GM12878 (cell line): Measurements from ENCODE around the gene LRRC27. TPM values are rescaled to one million over a fixed set of nuclear protein-coding genes. Genes with fewer than 3 reads are reported as not detected.

Experiments
- ATAC-seq: fragments of 200-7000 bp; cut with Tn5 transposase; 3 replicates; pipeline ENCODE4 v1.9.1; 2020; ENCODE audit warnings: mild to moderate bottlenecking, moderate library complexity
- BruUV-seq: library from RNA; stranded (reverse); fragments of 400-500 nt; replicated peaks from 2 replicates; lab custom pipeline; 2021; lab: Mats Ljungman, UMichigan
- CTCF ChIA-PET: fragments of 300-600 bp; sonication (Branson Sonifier 250); formaldehyde crosslinking; extraction: SDS; loops from one replicate; lab custom pipeline; 2021; ENCODE audit warnings: inconsistent platforms; lab: Yijun Ruan, JAX
- POLR2A ChIA-PET: fragments of 350-600 bp; formaldehyde crosslinking; extraction: SDS; loops from one replicate; lab custom pipeline; 2021; ENCODE audit warnings: inconsistent platforms; lab: Charles Lee
- RAD21 ChIA-PET: fragments of 300-600 bp; sonication (Branson Sonifier 250); formaldehyde crosslinking; loops from one replicate; lab custom pipeline; 2023; ENCODE audit warnings: antibody characterized with exemption; ENCODE audit not compliant: unreplicated experiment; lab: Charles Lee
- SMC1A ChIA-PET: fragments of 300-600 bp; sonication (Branson Sonifier 250); formaldehyde crosslinking; loops from one replicate; lab custom pipeline; 2023; ENCODE audit not compliant: unreplicated experiment, uncharacterized antibody; lab: Charles Lee
- DNase-seq: peaks from one replicate; pipeline ENCODE4 v3.0.0-alpha.2; 2011; ENCODE audit warnings: low read depth, low spot score
- FAIRE-seq: peaks from 3 replicates; lab custom pipeline; 2011; peaks lifted over from hg19 to GRCh38; lab: Jason Lieb, UNC
- H2AFZ ChIP-seq: 2 replicates; pipeline ENCODE4 v1.6.0; 2011; ENCODE audit warnings: low read depth, low read length, control low read depth; ENCODE audit not compliant: control insufficient read depth
- H3K27ac ChIP-seq: 2 replicates; pipeline ENCODE4 v1.5.1; 2011; ENCODE audit warnings: control low read depth; ENCODE audit not compliant: control insufficient read depth, insufficient read depth
- H3K27me3 ChIP-seq, 2 experiments: replicated peaks in 1 of 2; 2 replicates each; pipeline versions ENCODE4 v1.6.0 to v1.6.1; 2011; ENCODE audit warnings: low read length in 1 of 2; ENCODE audit not compliant: control insufficient read depth in 2 of 2, insufficient read depth in 2 of 2
- H3K36me3 ChIP-seq, 2 experiments: 2 replicates each; pipeline ENCODE4 v1.5.1; 2011; ENCODE audit warnings: low read length in 1 of 2; ENCODE audit not compliant: control insufficient read depth in 2 of 2, insufficient read depth in 2 of 2
- H3K4me1 ChIP-seq: 2 replicates; pipeline ENCODE4 v1.6.1; 2011; ENCODE audit warnings: mild to moderate bottlenecking, low read length, moderate library complexity, mixed read lengths; ENCODE audit not compliant: control insufficient read depth, insufficient read depth
- H3K4me2 ChIP-seq: 2 replicates; pipeline ENCODE4 v1.6.0; 2011; ENCODE audit warnings: control low read depth; ENCODE audit not compliant: control insufficient read depth, insufficient read depth
- H3K4me3 ChIP-seq: fragments of 200-600 bp; sonication (generic); 2 replicates; pipeline ENCODE4 v1.5.1; 2016
- H3K79me2 ChIP-seq: 2 replicates; pipeline ENCODE4 v1.6.0; 2011; ENCODE audit warnings: low read length; ENCODE audit not compliant: control insufficient read depth, insufficient read depth
- H3K9ac ChIP-seq: 2 replicates; pipeline ENCODE4 v1.8.0; 2011; ENCODE audit warnings: low read length, control low read depth, mixed read lengths; ENCODE audit not compliant: control insufficient read depth, insufficient read depth
- H3K9me3 ChIP-seq: replicated peaks from 3 replicates; pipeline ENCODE4 v1.5.1; 2011; ENCODE audit warnings: mild to moderate bottlenecking, low read length; ENCODE audit not compliant: control insufficient read depth, insufficient read depth
- H4K20me1 ChIP-seq: 2 replicates; pipeline ENCODE4 v1.6.0; 2011; ENCODE audit not compliant: control insufficient read depth, insufficient read depth
- BCL11A ChIP-seq: IDR thresholded peaks from 2 replicates; pipeline ENCODE4 v1.6.1; 2011; ENCODE audit warnings: low read depth, low read length
- BHLHE40 ChIP-seq, 2 experiments: fragments of 450-650 bp in 1 of 2; IDR thresholded peaks; 2 replicates each; pipeline ENCODE4 v1.6.1; 2011 to 2017; ENCODE audit warnings: low read depth in 2 of 2, borderline replicate concordance in 1 of 2, improper control_type of control experiment in 1 of 2, low read length in 1 of 2, mild to moderate bottlenecking in 1 of 2
- CREB1 ChIP-seq: IDR thresholded peaks from 2 replicates; pipeline ENCODE4 v1.6.1; 2012; ENCODE audit warnings: low read depth, mild to moderate bottlenecking, inconsistent platforms
- ETV6 ChIP-seq, 2 experiments: fragments of 450-650 bp in 1 of 2; IDR thresholded peaks in 1 of 2; conservative IDR thresholded peaks in 1 of 2; 2 replicates each; pipeline ENCODE4 v1.6.1; 2014; ENCODE audit warnings: antibody characterized with exemption in 1 of 2, borderline replicate concordance in 1 of 2, low read depth in 1 of 2, mild to moderate bottlenecking in 1 of 2, moderate library complexity in 1 of 2
- GATAD2B ChIP-seq: fragments of 450-650 bp; conservative IDR thresholded peaks from 2 replicates; pipeline ENCODE4 v1.6.1; 2017; ENCODE audit warnings: low read depth, mild to moderate bottlenecking, moderate library complexity
- MYB ChIP-seq: fragments of 150-350 bp; IDR thresholded peaks from 2 replicates; pipeline ENCODE4 v1.6.1; 2014; ENCODE audit warnings: mild to moderate bottlenecking, low read depth, low read length, borderline replicate concordance
- SMC3 ChIP-seq: IDR thresholded peaks from 2 replicates; pipeline ENCODE4 v1.6.1; 2011; ENCODE audit warnings: low read length, improper control_type of control experiment, borderline replicate concordance
- WGBS: methylation state at CpG from one replicate; pipeline ENCODE4 v1.1.6; 2016; ENCODE audit warnings: low lambda C conversion rate; ENCODE audit not compliant: insufficient replicate concordance, insufficient coverage; ENCODE audit errors: missing lambda C conversion rate; 5-methylcytosine and 5-hydroxymethylcytosine counted together
- in situ Hi-C: fragments of 300-500 bp; cut with MboI; formaldehyde crosslinking; loops from 9 replicates; pipeline ENCODE4 v1.14.3; 2018; ENCODE audit warnings: mixed read lengths
- intact Hi-C: fragments of 100-400 bp; cut with micrococcal nuclease; formaldehyde crosslinking; loops from one replicate; pipeline ENCODE4 v1.14.2; 2022; ENCODE audit not compliant: unreplicated experiment
- polyA plus RNA-seq, 11 experiments: library from polyadenylated mRNA; depleted of rRNA in 4 of 11; unstranded in 6 of 11; stranded (reverse) in 5 of 11; fragments of >200 nt; fragmentation: Nextera tagmentation in 4 of 11; fragmentation: Illumina TruSeq in 1 of 11; extraction: Ambion mirVana in 4 of 11; extraction: Trizol in 1 of 11; gene quantifications; 1 replicate in 1 of 11; 2 replicates in 10 of 11; pipeline versions ENCODE4 v1.2.1 to v1.2.3, GENCODE V29; 2011 to 2016; ENCODE audit warnings: inconsistent platforms in 2 of 11, missing spikeins in 2 of 11, low read depth in 1 of 11
- total RNA-seq, 4 experiments: library from RNA; depleted of rRNA in 3 of 4; stranded (reverse); fragments of >200 nt in 3 of 4; fragmentation: Illumina TruSeq in 1 of 4; extraction: Trizol in 1 of 4; gene quantifications; 2 replicates each; pipeline versions ENCODE4 v1.2.1 to v1.2.3, GENCODE V29; 2013 to 2021
- TF ChIP-seq, protein P1 (sequence below), 3 experiments: IDR thresholded peaks in 2 of 3; conservative IDR thresholded peaks in 1 of 3; 2 replicates each; pipeline ENCODE4 v1.5.1; 2011; ENCODE audit warnings: low read depth in 3 of 3, low read length in 3 of 3, mild to moderate bottlenecking in 3 of 3, control low read depth in 2 of 3, moderate library complexity in 2 of 3, inconsistent platforms in 1 of 3, mixed read lengths in 1 of 3; ENCODE audit not compliant: control insufficient read depth in 2 of 3, insufficient read depth in 1 of 3; ENCODE audit errors: extremely low read depth in 1 of 3
- TF ChIP-seq, protein P2 (sequence below): fragments of 150-350 bp; IDR thresholded peaks from 2 replicates; pipeline ENCODE4 v1.6.1; 2014; ENCODE audit warnings: mild to moderate bottlenecking, low read depth, low read length

LRRC27 gene
- total and polyA plus RNA-seq, 10 of the 15 experiments (the other 5 are each of a cell fraction or from before 2014, with no cell fraction given), result 0.48 to 6.9 (median 4.7) TPM

DNA sequence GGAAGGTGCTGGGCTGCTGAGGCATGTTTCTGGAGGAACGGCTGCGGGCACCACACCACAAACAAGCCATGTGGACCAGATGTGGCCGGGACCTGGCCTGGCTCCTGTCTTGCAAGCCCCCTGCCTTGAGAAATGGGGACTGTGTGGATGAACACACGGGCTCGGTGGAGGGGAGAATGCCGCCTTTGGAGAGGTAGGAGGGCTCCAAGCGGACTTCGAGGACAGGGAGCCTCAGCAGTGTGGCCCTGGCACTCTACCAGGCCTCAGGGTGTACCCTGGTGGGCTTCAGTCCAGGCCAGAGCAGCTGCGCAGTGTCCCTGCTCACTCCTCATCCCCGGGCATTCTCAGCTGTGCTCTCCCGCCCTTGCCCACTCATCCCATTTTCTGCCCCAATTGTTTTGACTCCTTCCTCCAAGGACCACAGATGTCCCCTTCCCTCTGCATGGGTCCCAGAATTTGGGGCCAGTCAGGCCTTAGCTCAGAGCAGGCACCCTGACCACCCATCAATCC lies 96.5 kb downstream of the LRRC27 start:
- ChIA-PET CTCF (no interaction called here), SMC1A (no interaction called here)
- H3K4me2 ChIP-seq, result no peak overlapping the region
- no peaks in the 10 kb centered on the region for H3K9me3 ChIP-seq
- H3K9ac ChIP-seq, result no peak overlapping the region
- no peaks in the 10 kb centered on the region for H3K36me3 ChIP-seq
- no peak overlapping the region for H2AFZ ChIP-seq
- no TSS peak for BruUV-seq
- intact Hi-C loops, result no loop called here
- FAIRE-seq (no peak), ATAC-seq (no peak)
- H3K27ac ChIP-seq, result no peak overlapping the region
- TF ChIP-seq BHLHE40 (IDR thresholded peaks at IDR 0.05; ENCODE audit: borderline replicate concordance in 1 of 2, low read depth in 2 of 2, low read length in 1 of 2), result no peak
- TF ChIP-seq ETV6 (conservative IDR thresholded peaks at IDR 0.05 in 1 of 2, IDR thresholded peaks at IDR 0.05 in 1 of 2; ENCODE audit: borderline replicate concordance in 1 of 2, low read depth in 1 of 2), result no peak
- TF ChIP-seq, protein P1, sequence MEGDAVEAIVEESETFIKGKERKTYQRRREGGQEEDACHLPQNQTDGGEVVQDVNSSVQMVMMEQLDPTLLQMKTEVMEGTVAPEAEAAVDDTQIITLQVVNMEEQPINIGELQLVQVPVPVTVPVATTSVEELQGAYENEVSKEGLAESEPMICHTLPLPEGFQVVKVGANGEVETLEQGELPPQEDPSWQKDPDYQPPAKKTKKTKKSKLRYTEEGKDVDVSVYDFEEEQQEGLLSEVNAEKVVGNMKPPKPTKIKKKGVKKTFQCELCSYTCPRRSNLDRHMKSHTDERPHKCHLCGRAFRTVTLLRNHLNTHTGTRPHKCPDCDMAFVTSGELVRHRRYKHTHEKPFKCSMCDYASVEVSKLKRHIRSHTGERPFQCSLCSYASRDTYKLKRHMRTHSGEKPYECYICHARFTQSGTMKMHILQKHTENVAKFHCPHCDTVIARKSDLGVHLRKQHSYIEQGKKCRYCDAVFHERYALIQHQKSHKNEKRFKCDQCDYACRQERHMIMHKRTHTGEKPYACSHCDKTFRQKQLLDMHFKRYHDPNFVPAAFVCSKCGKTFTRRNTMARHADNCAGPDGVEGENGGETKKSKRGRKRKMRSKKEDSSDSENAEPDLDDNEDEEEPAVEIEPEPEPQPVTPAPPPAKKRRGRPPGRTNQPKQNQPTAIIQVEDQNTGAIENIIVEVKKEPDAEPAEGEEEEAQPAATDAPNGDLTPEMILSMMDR (IDR thresholded peaks at IDR 0.05 in 2 of 3, conservative IDR thresholded peaks at IDR 0.05 in 1 of 3; ENCODE audit: control insufficient read depth in 2 of 3, extremely low read depth in 1 of 3, insufficient read depth in 1 of 3, low read depth in 3 of 3, low read length in 3 of 3), result no peak
- TF ChIP-seq CREB1, result no peak
- no peak for TF ChIP-seq MYB
- TF ChIP-seq SMC3, result no peak
- TF ChIP-seq GATAD2B, result no peak
- TF ChIP-seq, protein P2, sequence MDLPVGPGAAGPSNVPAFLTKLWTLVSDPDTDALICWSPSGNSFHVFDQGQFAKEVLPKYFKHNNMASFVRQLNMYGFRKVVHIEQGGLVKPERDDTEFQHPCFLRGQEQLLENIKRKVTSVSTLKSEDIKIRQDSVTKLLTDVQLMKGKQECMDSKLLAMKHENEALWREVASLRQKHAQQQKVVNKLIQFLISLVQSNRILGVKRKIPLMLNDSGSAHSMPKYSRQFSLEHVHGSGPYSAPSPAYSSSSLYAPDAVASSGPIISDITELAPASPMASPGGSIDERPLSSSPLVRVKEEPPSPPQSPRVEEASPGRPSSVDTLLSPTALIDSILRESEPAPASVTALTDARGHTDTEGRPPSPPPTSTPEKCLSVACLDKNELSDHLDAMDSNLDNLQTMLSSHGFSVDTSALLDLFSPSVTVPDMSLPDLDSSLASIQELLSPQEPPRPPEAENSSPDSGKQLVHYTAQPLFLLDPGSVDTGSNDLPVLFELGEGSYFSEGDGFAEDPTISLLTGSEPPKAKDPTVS, result no peak
- TF ChIP-seq BCL11A, result no peak
- TF ChIP-seq, all 136 proteins: peak for 0
- H3K27me3 ChIP-seq, result no peaks in the 10 kb centered on the region; a peak in 1 of 4 replicates
- no peaks in the 10 kb centered on the region for H3K79me2 ChIP-seq
- ChIA-PET POLR2A (no interaction called here), RAD21 (no interaction called here)
- no peak overlapping the region for H3K4me3 ChIP-seq
- DNase-seq, result no peak
- no peaks in the 10 kb centered on the region for H3K4me1 ChIP-seq
- in situ Hi-C loops, result no loop called here
- 50% methylated on average over 11 of the region's 11 CpGs for WGBS
- H4K20me1 ChIP-seq, result no peaks in the 10 kb centered on the region

Other genes starting within 250 kb of the LRRC27 start
- not detected in 2 replicates for gene DPYSL4, start 145.2 kb upstream of the LRRC27 start, total RNA-seq (2014; rRNA removed)
- gene DPYSL4, start 145.2 kb upstream of the LRRC27 start, total RNA-seq (2014; rRNA removed; fragmentation: Illumina TruSeq; extraction: Trizol), result not detected in 2 replicates
- 0.16 and 0.21 TPM in 2 replicates for gene DPYSL4, start 145.2 kb upstream of the LRRC27 start, total RNA-seq (2021)
- not detected in 2 replicates for gene DPYSL4, start 145.2 kb upstream of the LRRC27 start, polyA plus RNA-seq (2011; rRNA removed)
- gene DPYSL4, start 145.2 kb upstream of the LRRC27 start, polyA plus RNA-seq (2014; fragmentation: Illumina TruSeq; extraction: Trizol), result not detected in 2 replicates
- not detected for gene DPYSL4, start 145.2 kb upstream of the LRRC27 start, polyA plus RNA-seq (2014; fragmentation: Nextera tagmentation; extraction: Ambion mirVana)
- gene DPYSL4, start 145.2 kb upstream of the LRRC27 start, polyA plus RNA-seq (2014; rRNA removed), result 0.42 TPM in 1 of 2 replicates, not detected in the other
- gene DPYSL4, start 145.2 kb upstream of the LRRC27 start, polyA plus RNA-seq (2016; fragmentation: Nextera tagmentation; extraction: Ambion mirVana), result under 1 TPM in 1 of 2 experiments, not detected in 1; 0.10 TPM
- gene STK32C, start 24.2 kb upstream of the LRRC27 start, total RNA-seq (2014; rRNA removed), result 8.4 and 10.1 TPM in 2 replicates
- 3.8 and 4.5 TPM in 2 replicates for gene STK32C, start 24.2 kb upstream of the LRRC27 start, total RNA-seq (2014; rRNA removed; fragmentation: Illumina TruSeq; extraction: Trizol)
- gene STK32C, start 24.2 kb upstream of the LRRC27 start, total RNA-seq (2021), result 10.7 and 11.5 TPM in 2 replicates
- 1.5 and 1.9 TPM in 2 replicates for gene STK32C, start 24.2 kb upstream of the LRRC27 start, polyA plus RNA-seq (2011; rRNA removed)
- 3.3 and 4.5 TPM in 2 replicates for gene STK32C, start 24.2 kb upstream of the LRRC27 start, polyA plus RNA-seq (2014; fragmentation: Illumina TruSeq; extraction: Trizol)
- 1 to 10 TPM; 1.6 to 4.1 TPM for gene STK32C, start 24.2 kb upstream of the LRRC27 start, polyA plus RNA-seq (2014; fragmentation: Nextera tagmentation; extraction: Ambion mirVana)
- gene STK32C, start 24.2 kb upstream of the LRRC27 start, polyA plus RNA-seq (2014; rRNA removed), result 12.4 and 18.1 TPM in 2 replicates
- gene STK32C, start 24.2 kb upstream of the LRRC27 start, polyA plus RNA-seq (2016; fragmentation: Nextera tagmentation; extraction: Ambion mirVana), result 10 to 100 TPM; 10.5 to 11.3 TPM
- gene PWWP2B, start 65.0 kb downstream of the LRRC27 start, total RNA-seq (2014; rRNA removed), result 0.38 and 0.56 TPM in 2 replicates
- gene PWWP2B, start 65.0 kb downstream of the LRRC27 start, total RNA-seq (2014; rRNA removed; fragmentation: Illumina TruSeq; extraction: Trizol), result 0.04 TPM in 1 of 2 replicates, not detected in the other
- 0.72 and 0.87 TPM in 2 replicates for gene PWWP2B, start 65.0 kb downstream of the LRRC27 start, total RNA-seq (2021)
- gene PWWP2B, start 65.0 kb downstream of the LRRC27 start, polyA plus RNA-seq (2011; rRNA removed), result not detected in 2 replicates
- 0.04 TPM in 1 of 2 replicates, not detected in the other for gene PWWP2B, start 65.0 kb downstream of the LRRC27 start, polyA plus RNA-seq (2014; fragmentation: Illumina TruSeq; extraction: Trizol)
- gene PWWP2B, start 65.0 kb downstream of the LRRC27 start, polyA plus RNA-seq (2014; fragmentation: Nextera tagmentation; extraction: Ambion mirVana), result not detected
- 0.30 and 0.59 TPM in 2 replicates for gene PWWP2B, start 65.0 kb downstream of the LRRC27 start, polyA plus RNA-seq (2014; rRNA removed)
- under 1 TPM in 1 of 2 experiments, not detected in 1; 0.14 TPM for gene PWWP2B, start 65.0 kb downstream of the LRRC27 start, polyA plus RNA-seq (2016; fragmentation: Nextera tagmentation; extraction: Ambion mirVana)
- 9.3 and 12.8 TPM in 2 replicates for gene INPP5A, start 205.6 kb downstream of the LRRC27 start, total RNA-seq (2014; rRNA removed)
- gene INPP5A, start 205.6 kb downstream of the LRRC27 start, total RNA-seq (2014; rRNA removed; fragmentation: Illumina TruSeq; extraction: Trizol), result 7.8 and 8.8 TPM in 2 replicates
- gene INPP5A, start 205.6 kb downstream of the LRRC27 start, total RNA-seq (2021), result 13.3 and 15.0 TPM in 2 replicates
- 12.3 and 14.7 TPM in 2 replicates for gene INPP5A, start 205.6 kb downstream of the LRRC27 start, polyA plus RNA-seq (2011; rRNA removed)
- gene INPP5A, start 205.6 kb downstream of the LRRC27 start, polyA plus RNA-seq (2014; fragmentation: Illumina TruSeq; extraction: Trizol), result 4.8 and 4.9 TPM in 2 replicates
- gene INPP5A, start 205.6 kb downstream of the LRRC27 start, polyA plus RNA-seq (2014; fragmentation: Nextera tagmentation; extraction: Ambion mirVana), result 1 to 10 TPM in 1 of 2 experiments, under 1 TPM in 1; 0.52 to 1.7 TPM
- 8.0 and 9.0 TPM in 2 replicates for gene INPP5A, start 205.6 kb downstream of the LRRC27 start, polyA plus RNA-seq (2014; rRNA removed)
- gene INPP5A, start 205.6 kb downstream of the LRRC27 start, polyA plus RNA-seq (2016; fragmentation: Nextera tagmentation; extraction: Ambion mirVana), result under 1 TPM; 0.69 to 0.74 TPM